ENCODE results near the gene UTS2.

GRCh38 chr1:7862211-7863060 lies 9.6 kb upstream of the UTS2 start:
- TF ChIP-seq CEBPB (IDR thresholded peaks at IDR 0.05) (no peak), EP300 (IDR thresholded peaks at IDR 0.05; ENCODE audit: borderline replicate concordance) (no peak), REST (IDR thresholded peaks at IDR 0.05; ENCODE audit: low read depth) (no peak), NFIC (IDR thresholded peaks at IDR 0.05) (no peak), RAD21 (IDR thresholded peaks at IDR 0.05; ENCODE audit: low read depth) (no peak), EGR1 (IDR thresholded peaks at IDR 0.05) (no peak)
